Adrenal gland (tissue), 12 donors: Measurements from ENCODE around the gene METTL24. TPM values are rescaled to one million over a fixed set of nuclear protein-coding genes. Genes with fewer than 3 reads are reported as not detected.
"Not testable (repeated sequence)": the region's sequence is repeated elsewhere in the genome, so short reads cannot be mapped to it uniquely, and the experiment has no call there.

ENCODE experiments used
- DNase-seq, 7 donors: peaks; one replicate each; pipeline ENCODE4 v3.0.0-alpha.2; 2019 to 2020
- H3K27ac ChIP-seq, 5 donors: fragments of 200-600 bp; sonication (generic) in 4 of 5; 1 replicate in 3 of 5; 2 replicates in 2 of 5; pipeline versions ENCODE4 v1.5.1 to v1.8.0; 2016 to 2020; ENCODE audit warnings: mild to moderate bottlenecking in 1 of 5
- H3K27me3 ChIP-seq: fragments of 200-600 bp; 2 replicates; pipeline ENCODE4 v1.8.0; 2021
- H3K36me3 ChIP-seq, 2 donors: fragments of 200-600 bp; replicated peaks in 1 of 2; 1 replicate in 1 of 2; 2 replicates in 1 of 2; pipeline versions ENCODE4 v1.5.1 to v1.8.0; 2018 to 2022
- H3K4me1 ChIP-seq, 2 donors: fragments of 200-600 bp; replicated peaks in 1 of 2; 1 replicate in 1 of 2; 2 replicates in 1 of 2; pipeline versions ENCODE4 v1.5.1 to v1.8.0; 2018 to 2021
- H3K4me3 ChIP-seq, 4 donors: fragments of 200-600 bp; sonication (generic) in 3 of 4; one replicate each; pipeline ENCODE4 v1.5.1; 2016 to 2018
- H3K9me3 ChIP-seq, 3 donors: fragments of 200-600 bp; sonication (generic) in 1 of 3; replicated peaks in 1 of 3; 1 replicate in 2 of 3; 2 replicates in 1 of 3; pipeline versions ENCODE4 v1.5.1 to v1.8.0; 2016 to 2021
- POLR2A ChIP-seq, 2 donors: fragments of 450-650 bp; IDR thresholded peaks; one replicate each; pipeline ENCODE4 v1.6.1; 2017; ENCODE audit warnings: antibody characterized with exemption in 2 of 2, mild to moderate bottlenecking in 2 of 2, moderate library complexity in 1 of 2
- WGBS, 4 donors: extraction: QIAGEN DNeasy Blood & Tissue Kit in 2 of 4; methylation state at CpG; one replicate each; pipeline versions ENCODE4 v1.1.5 to v1.1.7; 2013 to 2017; 5-methylcytosine and 5-hydroxymethylcytosine counted together
- intact Hi-C, 2 donors: fragments of 100-400 bp; cut with DNase I; formaldehyde crosslinking; loops; one replicate each; pipeline versions ENCODE4 v1.14.1 to v1.15.0; 2022 to 2023
- polyA plus RNA-seq, 3 donors: library from polyadenylated mRNA; stranded (reverse); fragments of 200-250 nt in 2 of 3; fragments of 350-450 nt in 1 of 3; fragmentation: Illumina TruSeq in 1 of 3; extraction: RNeasy Lipid Tissue Mini Kit (QIAGEN cat#74804) in 1 of 3; gene quantifications; one replicate each; pipeline ENCODE4 v1.2.3, GENCODE V29; 2013 to 2014
- total RNA-seq, 9 donors: library from RNA; depleted of rRNA in 4 of 9; stranded (reverse); fragments of >200 nt in 4 of 9; fragments of 120-200 nt in 1 of 9; fragmentation: NEBNext Ultra II Directional in 1 of 9; extraction: Animal tissue kit (Norgen Biotek cat#: 25700) in 1 of 9; gene quantifications; one replicate each; pipeline versions ENCODE4 v1.1.0 to v1.2.4, GENCODE V29; 2013 to 2023
- TF ChIP-seq, protein P1 (sequence below), 6 experiments: fragments of 450-650 bp in 4 of 6; fragments of 200-600 bp in 2 of 6; sonication (generic) in 1 of 6; IDR thresholded peaks; 1 replicate in 5 of 6; 2 replicates in 1 of 6; pipeline versions ENCODE4 v1.5.1 to v1.8.0; 2016 to 2021; ENCODE audit warnings: antibody characterized with exemption in 6 of 6, mild to moderate bottlenecking in 2 of 6, moderate library complexity in 1 of 6
- donor health status: healthy with polysubstance abuse.
- donor health status: Bipolar disorder and iron deficiency.
- donor health status: DM: yes; HTN: yes; CAD: no.
- donor health status: DM: no; HTN: no; CAD: no.
- donor health status: DM: no; HTN: no; CAD: no.
- donor health status: DM: yes; HTN: yes; CAD: no.

Gene METTL24
- total and polyA plus RNA-seq, 12 donors = 0.20 to 5.0 (median 1.8) TPM; not detected in 1

DNA sequence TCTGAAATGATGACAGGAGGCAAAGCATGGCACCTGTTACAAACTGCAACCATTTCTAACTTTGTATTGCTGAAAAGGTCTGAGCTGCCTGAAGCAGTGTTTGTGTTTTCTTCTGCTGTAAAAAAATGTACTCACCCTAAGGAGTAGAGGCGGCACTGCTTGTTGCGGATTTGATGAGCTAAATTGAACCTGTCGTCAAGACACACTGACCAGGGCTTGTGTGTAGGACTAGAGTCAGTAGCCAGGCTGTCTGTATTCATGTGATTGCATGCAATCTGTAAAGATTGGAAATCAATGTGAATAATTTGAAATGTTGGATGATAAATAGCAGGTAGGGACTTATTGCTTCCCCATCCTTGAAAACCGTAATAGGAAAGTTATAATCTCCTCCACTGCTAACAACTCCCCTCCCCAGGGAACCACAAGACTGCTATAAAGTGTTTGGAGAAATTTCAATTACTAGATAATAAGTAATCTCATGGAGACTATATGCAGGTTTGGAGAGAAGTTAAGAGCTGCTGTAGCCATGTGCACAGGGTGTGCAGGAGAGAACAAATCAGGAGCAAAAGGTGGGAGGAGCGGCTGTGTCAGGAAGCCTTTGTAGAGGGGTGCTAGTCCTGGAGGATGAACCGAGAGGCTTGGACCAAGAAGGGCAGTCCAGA, 42.8 kb downstream of the METTL24 start:
- Histone ChIP-seq H3K4me3 (no peak overlapping the region), H3K36me3 (no peaks in the 10 kb centered on the region), H3K27ac (no peak overlapping the region), H3K9me3 (no peaks in the 10 kb centered on the region), H3K4me1 (no peaks in the 10 kb centered on the region), H3K27me3 (no peaks in the 10 kb centered on the region)
- 76 to 83% (median 82%) methylated on average over 6 of the region's 6 CpGs for WGBS, 4 donors
- DNase-seq = no peak
- TF ChIP-seq, protein P1, sequence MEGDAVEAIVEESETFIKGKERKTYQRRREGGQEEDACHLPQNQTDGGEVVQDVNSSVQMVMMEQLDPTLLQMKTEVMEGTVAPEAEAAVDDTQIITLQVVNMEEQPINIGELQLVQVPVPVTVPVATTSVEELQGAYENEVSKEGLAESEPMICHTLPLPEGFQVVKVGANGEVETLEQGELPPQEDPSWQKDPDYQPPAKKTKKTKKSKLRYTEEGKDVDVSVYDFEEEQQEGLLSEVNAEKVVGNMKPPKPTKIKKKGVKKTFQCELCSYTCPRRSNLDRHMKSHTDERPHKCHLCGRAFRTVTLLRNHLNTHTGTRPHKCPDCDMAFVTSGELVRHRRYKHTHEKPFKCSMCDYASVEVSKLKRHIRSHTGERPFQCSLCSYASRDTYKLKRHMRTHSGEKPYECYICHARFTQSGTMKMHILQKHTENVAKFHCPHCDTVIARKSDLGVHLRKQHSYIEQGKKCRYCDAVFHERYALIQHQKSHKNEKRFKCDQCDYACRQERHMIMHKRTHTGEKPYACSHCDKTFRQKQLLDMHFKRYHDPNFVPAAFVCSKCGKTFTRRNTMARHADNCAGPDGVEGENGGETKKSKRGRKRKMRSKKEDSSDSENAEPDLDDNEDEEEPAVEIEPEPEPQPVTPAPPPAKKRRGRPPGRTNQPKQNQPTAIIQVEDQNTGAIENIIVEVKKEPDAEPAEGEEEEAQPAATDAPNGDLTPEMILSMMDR (IDR thresholded peaks at IDR 0.05) = no peak
- no peak for TF ChIP-seq POLR2A (IDR thresholded peaks at IDR 0.05)
- intact Hi-C loops = no loop called here

DNA sequence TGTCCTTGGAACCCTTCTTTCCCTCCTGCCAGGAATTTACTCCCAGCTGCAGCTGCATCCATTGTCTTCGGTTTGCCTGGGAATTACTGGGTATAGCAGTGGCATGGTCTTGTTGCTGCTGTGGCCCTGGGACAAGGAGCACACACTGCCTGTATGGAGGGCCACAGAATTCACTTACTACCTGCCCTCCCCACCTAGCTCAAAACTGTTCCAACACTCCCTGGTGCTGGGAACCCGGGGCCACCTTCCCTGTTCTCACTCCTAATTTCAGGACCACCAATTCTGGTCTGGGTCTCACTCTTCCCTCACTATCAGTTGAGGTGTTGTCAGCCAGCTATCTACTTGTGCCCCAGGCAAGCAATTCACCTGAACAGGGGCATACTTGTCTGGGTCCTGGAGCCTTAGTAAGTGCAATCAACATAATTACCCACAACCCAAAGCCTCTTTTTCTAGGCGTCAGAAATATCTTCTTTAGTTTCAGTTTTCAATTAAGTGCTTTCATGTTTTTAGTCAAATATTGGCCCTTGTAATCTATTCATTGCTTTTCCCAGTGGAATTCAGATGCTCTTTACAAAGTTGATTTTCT, 47.2 kb downstream of the METTL24 start:
- intact Hi-C loops = no loop called here
- H3K4me3 ChIP-seq = no peak overlapping the region
- TF ChIP-seq POLR2A (IDR thresholded peaks at IDR 0.05) = no peak
- TF ChIP-seq, protein P1 (IDR thresholded peaks at IDR 0.05) = no peak
- no peaks in the 10 kb centered on the region for H3K9me3 ChIP-seq
- DNase-seq = no peak
- no peaks in the 10 kb centered on the region for H3K27me3 ChIP-seq
- no peak overlapping the region for H3K27ac ChIP-seq
- no peaks in the 10 kb centered on the region for H3K36me3 ChIP-seq
- 80 to 89% (median 86%) methylated on average over 3 of the region's 3 CpGs for WGBS, 4 donors
- H3K4me1 ChIP-seq = no peaks in the 10 kb centered on the region

DNA sequence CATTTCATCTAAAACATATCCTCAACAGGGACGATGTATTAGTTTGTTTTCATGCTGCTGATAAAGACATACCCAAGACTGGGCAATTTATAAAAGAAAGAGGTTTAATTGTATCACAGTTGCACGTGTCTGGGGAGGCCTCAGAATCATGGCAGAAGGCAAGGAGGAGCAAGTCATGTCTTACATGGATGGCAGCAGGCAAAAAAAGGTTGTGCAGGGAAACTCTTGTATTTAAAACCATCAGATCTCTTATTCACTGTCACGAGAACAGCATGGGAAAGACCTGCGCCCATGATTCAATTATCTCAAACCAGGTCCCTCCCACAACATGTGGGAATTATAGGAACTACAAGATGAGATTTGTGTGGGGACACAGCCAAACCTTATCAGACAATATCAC, 48.7 kb downstream of the METTL24 start:
- H3K4me1 ChIP-seq, H3K27me3 ChIP-seq, H3K4me3 ChIP-seq, H3K9me3 ChIP-seq, H3K36me3 ChIP-seq, DNase-seq, intact Hi-C loops, H3K27ac ChIP-seq: not testable (repeated sequence)
- 79 to 85% (median 83%) methylated on average over 4 of the region's 4 CpGs for WGBS, 4 donors

DNA sequence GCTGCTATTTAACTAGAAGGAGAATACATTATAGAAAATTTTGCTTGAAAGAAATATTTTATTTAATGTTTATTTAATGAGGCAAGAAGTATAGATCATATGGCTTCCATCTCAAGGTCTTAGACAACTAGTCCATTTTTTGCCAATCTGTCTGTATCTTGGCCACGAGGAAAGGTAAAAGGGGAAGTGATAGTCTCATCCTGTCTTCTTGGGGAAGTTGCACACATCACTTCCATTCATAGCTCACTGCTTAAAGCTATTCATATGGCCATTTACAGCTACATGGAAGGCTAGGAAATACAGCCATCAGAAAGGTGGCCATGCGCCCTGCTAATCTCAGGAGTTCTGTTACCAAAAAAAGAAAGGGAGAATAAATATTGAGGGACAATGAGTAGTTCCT, 50.8 kb downstream of the METTL24 start:
- 54 to 66% (median 61%) methylated on average over 2 of the region's 2 CpGs for WGBS, 4 donors
- TF ChIP-seq, protein P1 (IDR thresholded peaks at IDR 0.05) = no peak
- no peak for TF ChIP-seq POLR2A (IDR thresholded peaks at IDR 0.05)
- H3K4me1 ChIP-seq = no peaks in the 10 kb centered on the region
- H3K27ac ChIP-seq = no peak overlapping the region
- H3K9me3 ChIP-seq = no peaks in the 10 kb centered on the region
- H3K4me3 ChIP-seq = no peak overlapping the region
- H3K27me3 ChIP-seq = no peaks in the 10 kb centered on the region
- intact Hi-C loops = no loop called here
- no peak for DNase-seq
- no peaks in the 10 kb centered on the region for H3K36me3 ChIP-seq

DNA sequence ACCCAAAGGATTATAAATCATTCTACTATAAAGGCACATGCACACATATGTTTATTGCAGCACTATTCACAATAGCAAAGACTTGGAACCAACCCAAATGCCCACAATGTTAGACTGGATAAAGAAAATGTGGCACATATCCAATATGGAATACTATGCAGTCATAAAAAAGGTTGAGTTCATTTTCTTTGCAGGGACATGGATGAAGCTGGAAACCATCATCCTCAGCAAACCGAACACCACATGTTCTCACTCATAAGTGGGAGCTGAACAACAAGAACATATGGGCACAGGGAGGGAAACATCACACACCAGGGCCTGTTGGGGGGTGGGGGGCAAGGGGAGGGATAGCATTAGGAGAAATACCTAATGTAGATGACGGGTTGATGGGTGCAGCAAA, 52.3 kb downstream of the METTL24 start:
- 72 to 90% (median 82%) methylated on average over 2 of the region's 2 CpGs for WGBS, 4 donors
- H3K27me3 ChIP-seq, H3K9me3 ChIP-seq, H3K4me1 ChIP-seq, DNase-seq, H3K4me3 ChIP-seq, H3K27ac ChIP-seq, intact Hi-C loops, H3K36me3 ChIP-seq: not testable (repeated sequence)

DNA sequence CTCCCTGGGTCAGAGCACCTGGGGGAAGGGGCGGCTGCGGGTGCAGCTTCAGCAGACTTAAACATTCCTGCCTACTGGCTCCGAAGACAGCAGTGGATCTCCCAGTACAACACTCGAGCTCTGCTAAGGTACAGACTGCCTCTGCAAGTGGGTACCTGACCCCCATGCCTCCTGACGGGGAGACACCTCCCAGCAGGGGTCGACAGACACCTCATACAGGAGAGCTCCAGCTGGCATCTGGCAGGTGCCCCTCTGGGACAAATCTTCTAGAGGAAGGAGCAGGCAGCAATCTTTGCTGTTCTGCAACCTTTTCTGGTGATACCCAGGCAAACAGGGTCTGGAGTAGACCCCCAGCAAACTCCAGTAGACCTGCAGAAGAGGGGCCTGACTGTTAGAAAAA, 54.5 kb downstream of the METTL24 start:
- H3K4me3 ChIP-seq, H3K36me3 ChIP-seq, DNase-seq, H3K27ac ChIP-seq, H3K9me3 ChIP-seq, H3K27me3 ChIP-seq, intact Hi-C loops, H3K4me1 ChIP-seq: not testable (repeated sequence)
- WGBS, 4 donors = 80 to 87% (median 85%) methylated on average over 6 of the region's 6 CpGs; no CpG with 5 or more reads in 1 of the 4 donors
